ENCODE measurements around the gene AQP12B. TPM values are rescaled to one million over a fixed set of nuclear protein-coding genes. Genes with fewer than 3 reads are reported as not detected.

The AQP12B gene
- total and polyA plus RNA-seq, 9 of the 15 experiments (the other 6 are each of a cell fraction or from before 2014, with no cell fraction given): not detected

GRCh38 chr2:240648650-240649275 lies 33.9 kb downstream of the AQP12B start (continued):
- TF ChIP-seq REST (IDR thresholded peaks at IDR 0.05; ENCODE audit: borderline replicate concordance): no peak
- TF ChIP-seq REST (CRISPR knock-in tag; IDR thresholded peaks at IDR 0.05; ENCODE audit: low read depth): no peak
- TF ChIP-seq THAP12 (CRISPR knock-in tag; IDR thresholded peaks at IDR 0.05): no peak
- no peak for TF ChIP-seq ZSCAN29 (IDR thresholded peaks at IDR 0.05)
- no peak for TF ChIP-seq ZNF121 (CRISPR knock-in tag; conservative IDR thresholded peaks at IDR 0.05)
